Measurements from ENCODE around the gene RRAGB.
"Not testable (repeated sequence)": the region's sequence is repeated elsewhere in the genome, so short reads cannot be mapped to it uniquely, and the experiment has no call there.

DNA sequence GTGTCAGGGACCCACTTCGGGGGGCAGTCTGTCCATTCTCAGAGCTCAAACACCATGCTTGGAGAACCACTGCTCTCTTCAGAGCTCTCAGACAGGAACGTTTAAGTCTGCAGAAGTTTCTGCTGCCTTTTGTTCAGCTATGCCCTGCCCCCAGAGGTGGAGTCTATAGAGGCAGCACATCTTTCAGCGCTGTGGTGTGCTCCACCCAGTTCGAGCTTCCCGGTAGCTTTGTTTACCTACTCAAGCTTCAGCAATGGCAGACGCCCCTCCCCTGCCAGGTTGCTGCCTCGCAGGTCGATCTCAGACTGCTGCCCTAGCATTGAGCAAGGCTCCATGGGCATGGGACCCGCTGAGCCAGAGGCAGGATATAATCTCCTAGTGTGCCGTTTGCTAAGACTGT, 29.0 kb upstream of the RRAGB start:
- TF ChIP-seq, protein P1, sequence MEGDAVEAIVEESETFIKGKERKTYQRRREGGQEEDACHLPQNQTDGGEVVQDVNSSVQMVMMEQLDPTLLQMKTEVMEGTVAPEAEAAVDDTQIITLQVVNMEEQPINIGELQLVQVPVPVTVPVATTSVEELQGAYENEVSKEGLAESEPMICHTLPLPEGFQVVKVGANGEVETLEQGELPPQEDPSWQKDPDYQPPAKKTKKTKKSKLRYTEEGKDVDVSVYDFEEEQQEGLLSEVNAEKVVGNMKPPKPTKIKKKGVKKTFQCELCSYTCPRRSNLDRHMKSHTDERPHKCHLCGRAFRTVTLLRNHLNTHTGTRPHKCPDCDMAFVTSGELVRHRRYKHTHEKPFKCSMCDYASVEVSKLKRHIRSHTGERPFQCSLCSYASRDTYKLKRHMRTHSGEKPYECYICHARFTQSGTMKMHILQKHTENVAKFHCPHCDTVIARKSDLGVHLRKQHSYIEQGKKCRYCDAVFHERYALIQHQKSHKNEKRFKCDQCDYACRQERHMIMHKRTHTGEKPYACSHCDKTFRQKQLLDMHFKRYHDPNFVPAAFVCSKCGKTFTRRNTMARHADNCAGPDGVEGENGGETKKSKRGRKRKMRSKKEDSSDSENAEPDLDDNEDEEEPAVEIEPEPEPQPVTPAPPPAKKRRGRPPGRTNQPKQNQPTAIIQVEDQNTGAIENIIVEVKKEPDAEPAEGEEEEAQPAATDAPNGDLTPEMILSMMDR (IDR thresholded peaks at IDR 0.05), result not testable (repeated sequence)
- TF ChIP-seq POLR2A, EP300 (IDR thresholded peaks at IDR 0.05): not testable (repeated sequence)
